B cell (primary cell): ENCODE data around the gene THRB. TPM values are rescaled to one million over a fixed set of nuclear protein-coding genes. Genes with fewer than 3 reads are reported as not detected.

Experiments
- ATAC-seq: fragments of 200-7000 bp; cut with Tn5 transposase; one replicate; pipeline ENCODE4 v1.10.0; 2021; ENCODE audit warnings: low read depth, mild to moderate bottlenecking, moderate number of reproducible peaks, moderate library complexity
- CTCF ChIA-PET: fragments of 350-600 bp; sonication (Branson Sonifier 250); formaldehyde crosslinking; loops from one replicate; lab custom pipeline; 2021; ENCODE audit warnings: antibody characterized with exemption, inconsistent platforms; lab: Charles Lee
- POLR2A ChIA-PET: fragments of 350-600 bp; sonication (Branson Sonifier 250); formaldehyde crosslinking; loops from one replicate; lab custom pipeline; 2021; ENCODE audit warnings: antibody characterized with exemption; lab: Charles Lee
- DNase-seq: peaks from one replicate; pipeline ENCODE4 v3.0.0; 2013
- H2AFZ ChIP-seq: 2 replicates; pipeline ENCODE4 v1.6.1; 2012; ENCODE audit warnings: mild to moderate bottlenecking, low read depth, low read length; ENCODE audit not compliant: insufficient read depth, poor library complexity, severe bottlenecking
- H3K27ac ChIP-seq, 2 donors: 1 replicate in 1 of 2; 2 replicates in 1 of 2; pipeline ENCODE4 v1.5.1; 2012 to 2013; ENCODE audit warnings: low read length in 2 of 2, mild to moderate bottlenecking in 2 of 2, moderate library complexity in 1 of 2
- H3K27me3 ChIP-seq, 4 experiments: fragments of 200-600 bp in 1 of 4; sonication (generic) in 1 of 4; replicated peaks in 1 of 4; 1 replicate in 2 of 4; 2 replicates in 2 of 4; pipeline versions ENCODE4 v1.6.1 to v1.7.0; 2013 to 2016; ENCODE audit warnings: low read length in 3 of 4, mild to moderate bottlenecking in 2 of 4, mixed read lengths in 1 of 4, moderate library complexity in 1 of 4; ENCODE audit not compliant: insufficient read depth in 4 of 4, control insufficient read depth in 3 of 4; ENCODE audit errors: control extremely low read depth in 1 of 4
- H3K36me3 ChIP-seq, 2 experiments: replicated peaks in 1 of 2; 1 replicate in 1 of 2; 2 replicates in 1 of 2; pipeline versions ENCODE4 v1.6.1 to v1.7.1; 2013; ENCODE audit warnings: low read length in 1 of 2; ENCODE audit not compliant: insufficient read depth in 2 of 2, control insufficient read depth in 1 of 2; ENCODE audit errors: control extremely low read depth in 1 of 2, extremely low read depth in 1 of 2
- H3K4me1 ChIP-seq, 2 donors: fragments of 200-600 bp in 1 of 2; sonication (generic) in 1 of 2; 1 replicate in 1 of 2; 2 replicates in 1 of 2; pipeline versions ENCODE4 v1.5.1 to v1.6.1; 2013 to 2017; ENCODE audit warnings: low read length in 2 of 2; ENCODE audit not compliant: control insufficient read depth in 2 of 2, insufficient read depth in 2 of 2
- H3K4me2 ChIP-seq: replicated peaks from 2 replicates; pipeline ENCODE3; 2012; ENCODE audit warnings: mild to moderate bottlenecking, low read depth, low read length; ENCODE audit not compliant: poor library complexity, severe bottlenecking
- H3K4me3 ChIP-seq, 5 experiments: fragments of 200-600 bp in 1 of 5; sonication (generic) in 1 of 5; 1 replicate in 3 of 5; 2 replicates in 2 of 5; pipeline versions ENCODE4 v1.5.1 to v1.7.0; 2011 to 2016; ENCODE audit warnings: low read length in 4 of 5, mild to moderate bottlenecking in 4 of 5, low read depth in 2 of 5, control low read depth in 1 of 5, moderate library complexity in 1 of 5; ENCODE audit not compliant: insufficient read depth in 1 of 5; ENCODE audit errors: control extremely low read depth in 1 of 5, extremely low read depth in 1 of 5
- H3K79me2 ChIP-seq: fragments of 200-600 bp; sonication (generic); one replicate; pipeline ENCODE4 v1.6.0; 2016; ENCODE audit warnings: low read length; ENCODE audit not compliant: control insufficient read depth, insufficient read depth
- H3K9ac ChIP-seq: fragments of 200-600 bp; sonication (generic); 2 replicates; pipeline ENCODE4 v1.6.1; 2017; ENCODE audit warnings: mild to moderate bottlenecking, low read length, moderate library complexity
- H3K9me3 ChIP-seq, 3 donors: one replicate each; pipeline versions ENCODE4 v1.6.1 to v1.7.1; 2013; ENCODE audit warnings: low read length in 2 of 3; ENCODE audit not compliant: control insufficient read depth in 2 of 3, insufficient read depth in 1 of 3; ENCODE audit errors: control extremely low read depth in 1 of 3
- H4K20me1 ChIP-seq: 2 replicates; pipeline ENCODE4 v1.6.0; 2012; ENCODE audit warnings: mild to moderate bottlenecking, low read length; ENCODE audit not compliant: insufficient read depth, control insufficient read depth, poor library complexity, severe bottlenecking
- H3K27ac Mint-ChIP-seq: one replicate; pipeline ENCODE4 v1.8.0; 2021; ENCODE audit warnings: mixed read lengths
- H3K27me3 Mint-ChIP-seq: one replicate; pipeline ENCODE4 v1.8.0; 2021; ENCODE audit warnings: mixed read lengths
- H3K4me1 Mint-ChIP-seq: one replicate; pipeline ENCODE4 v1.8.0; 2021; ENCODE audit warnings: mixed read lengths
- H3K4me3 Mint-ChIP-seq: one replicate; pipeline ENCODE4 v1.8.0; 2021; ENCODE audit warnings: mixed read lengths
- H3K9me3 Mint-ChIP-seq: one replicate; pipeline ENCODE4 v1.8.0; 2022; ENCODE audit warnings: mixed read lengths; ENCODE audit not compliant: insufficient read depth
- CTCF ChIP-seq: fragments of 200-600 bp; IDR thresholded peaks from one replicate; pipeline ENCODE4 v1.8.0; 2022; ENCODE audit warnings: antibody characterized with exemption, mild to moderate bottlenecking
- EZH2 ChIP-seq: IDR thresholded peaks from 2 replicates; pipeline ENCODE4 v1.6.1; 2012; ENCODE audit warnings: borderline replicate concordance, low read depth, mild to moderate bottlenecking, moderate library complexity, low read length; ENCODE audit not compliant: insufficient read depth, poor library complexity, severe bottlenecking
- WGBS: methylation state at CpG from one replicate; pipeline ENCODE4 v1.1.5; 2013; ENCODE audit warnings: missing lambda C conversion rate; ENCODE audit not compliant: insufficient coverage; 5-methylcytosine and 5-hydroxymethylcytosine counted together
- intact Hi-C: fragments of 100-400 bp; cut with micrococcal nuclease; formaldehyde crosslinking; loops from one replicate; pipeline ENCODE4 v1.10.0; 2022
- polyA plus RNA-seq: library from polyadenylated mRNA; depleted of rRNA; stranded (reverse); fragments of >200 nt; gene quantifications from 2 replicates; pipeline ENCODE4 v1.2.3, GENCODE V29; 2012
- total RNA-seq, 2 donors: library from RNA; stranded (reverse); fragments of 120-200 nt in 1 of 2; gene quantifications; 1 replicate in 1 of 2; 2 replicates in 1 of 2; pipeline versions ENCODE4 v1.2.3 to v1.2.4, GENCODE V29; 2013 to 2022

The THRB gene
- total and polyA plus RNA-seq, 2 donors (not counting 1 experiment from before 2014, with no cell fraction given), result 0.86 to 1.8 TPM

GRCh38 chr3:24237971-24238706, 256.5 kb downstream of the THRB start:
- H3K9me3 Mint-ChIP-seq, result no peaks in the 10 kb centered on the region
- no peaks in the 10 kb centered on the region for H3K27me3 ChIP-seq
- no peak overlapping the region for H3K27ac Mint-ChIP-seq
- intact Hi-C loops, result loop anchor here (1.0 to 5.0 kb wide), 2 partner anchors 350 to 406 kb away; no protein-coding TSS in a partner anchor
- no peaks in the 10 kb centered on the region for H3K36me3 ChIP-seq
- H2AFZ ChIP-seq, result no peak overlapping the region
- no peak overlapping the region for H3K4me3 ChIP-seq
- 70% methylated on average over 2 of the region's 4 CpGs for WGBS
- no peaks in the 10 kb centered on the region for H4K20me1 ChIP-seq
- ATAC-seq, result peak; percentile 85
- H3K4me1 Mint-ChIP-seq, result peaks cover 4% of the 10 kb centered on the region
- no peak overlapping the region for H3K4me3 Mint-ChIP-seq
- H3K4me2 ChIP-seq, result no peak overlapping the region
- ChIA-PET CTCF (interaction anchor here (1.3 to 12.2 kb wide), 6 partner anchors 10 to 349 kb away, joined by 3 to 92 read pairs (median 4); no protein-coding TSS in a partner anchor), POLR2A (no interaction called here)
- H3K9ac ChIP-seq, result no peak overlapping the region
- TF ChIP-seq EZH2, result no peak
- TF ChIP-seq CTCF, result peak; percentile 59
- no peaks in the 10 kb centered on the region for H3K4me1 ChIP-seq
- H3K79me2 ChIP-seq, result no peaks in the 10 kb centered on the region
- H3K9me3 ChIP-seq, result no peaks in the 10 kb centered on the region
- DNase-seq, result peak; percentile 72
- no peak overlapping the region for H3K27ac ChIP-seq
- no peaks in the 10 kb centered on the region for H3K27me3 Mint-ChIP-seq

GRCh38 chr3:24235121-24235520, 259.5 kb downstream of the THRB start:
- H3K9ac ChIP-seq, result no peak overlapping the region
- no peak overlapping the region for H3K4me3 Mint-ChIP-seq
- no peaks in the 10 kb centered on the region for H3K27me3 ChIP-seq
- ChIA-PET POLR2A (no interaction called here), CTCF (interaction anchor here (1.3 to 12.2 kb wide), 2 partner anchors 346 to 401 kb away, joined by 5 to 92 read pairs; no protein-coding TSS in a partner anchor)
- H3K27ac ChIP-seq, result no peak overlapping the region
- H3K4me3 ChIP-seq, result no peak overlapping the region
- H2AFZ ChIP-seq, result no peak overlapping the region
- 76% methylated on average over 3 of the region's 3 CpGs for WGBS
- H3K79me2 ChIP-seq, result no peaks in the 10 kb centered on the region
- intact Hi-C loops, result loop anchor here (5.0 kb wide), 1 partner anchor 403 kb away; no protein-coding TSS in a partner anchor
- no peaks in the 10 kb centered on the region for H3K36me3 ChIP-seq
- DNase-seq (no peak), ATAC-seq (no peak)
- H3K4me1 Mint-ChIP-seq, result peaks cover 4% of the 10 kb centered on the region
- H4K20me1 ChIP-seq, result no peaks in the 10 kb centered on the region
- no peak overlapping the region for H3K27ac Mint-ChIP-seq
- no peak overlapping the region for H3K4me2 ChIP-seq
- H3K9me3 Mint-ChIP-seq, result no peaks in the 10 kb centered on the region
- no peaks in the 10 kb centered on the region for H3K9me3 ChIP-seq
- no peaks in the 10 kb centered on the region for H3K4me1 ChIP-seq
- H3K27me3 Mint-ChIP-seq, result peaks cover 3% of the 10 kb centered on the region
- no peak for TF ChIP-seq EZH2
